GM23338 (cell line): Measurements from ENCODE around the gene AEBP2.

ENCODE experiments used
- CREB1 ChIP-seq: fragments of 250-450 bp; sonication (Bioruptor Pico); IDR thresholded peaks from 2 replicates; pipeline ENCODE4 v1.5.0; 2020; ENCODE audit warnings: low read depth, mild to moderate bottlenecking, moderate library complexity
- ETS1 ChIP-seq: IDR thresholded peaks from 2 replicates; pipeline ENCODE4 v1.6.1; 2016; ENCODE audit warnings: antibody characterized with exemption
- EZH2 ChIP-seq: fragments of 200-600 bp; sonication (generic); IDR thresholded peaks from one replicate; pipeline ENCODE4 v1.8.0; 2017; ENCODE audit warnings: antibody characterized with exemption, mild to moderate bottlenecking, low read depth; ENCODE audit not compliant: unreplicated experiment
- EZH2phosphoT487 ChIP-seq: fragments of 200-600 bp; sonication (generic); IDR thresholded peaks from one replicate; pipeline ENCODE4 v1.8.1; 2018; ENCODE audit warnings: antibody characterized with exemption; ENCODE audit not compliant: unreplicated experiment
- JUNB ChIP-seq: IDR thresholded peaks from one replicate; pipeline ENCODE4 v1.6.1; 2016; ENCODE audit warnings: antibody characterized with exemption; ENCODE audit not compliant: unreplicated experiment
- NANOG ChIP-seq: IDR thresholded peaks from 2 replicates; pipeline ENCODE4 v1.6.1; 2016; ENCODE audit warnings: antibody characterized with exemption, borderline replicate concordance
- POLR2AphosphoS5 ChIP-seq: IDR thresholded peaks from 2 replicates; pipeline ENCODE4 v1.6.1; 2016; ENCODE audit warnings: antibody characterized with exemption, low read depth
- TF ChIP-seq, protein P1 (sequence below), 2 experiments: fragments of 200-600 bp in 1 of 2; sonication (generic) in 1 of 2; conservative IDR thresholded peaks; 2 replicates each; pipeline versions ENCODE4 v1.5.1 to v1.6.1; 2016 to 2017; ENCODE audit warnings: antibody characterized with exemption in 2 of 2, low read depth in 2 of 2, mild to moderate bottlenecking in 2 of 2, moderate library complexity in 1 of 2
- TF ChIP-seq, protein P2 (sequence below): IDR thresholded peaks from one replicate; pipeline ENCODE4 v1.6.1; 2018; ENCODE audit warnings: antibody characterized with exemption; ENCODE audit not compliant: unreplicated experiment

- TF ChIP-seq, protein P1, sequence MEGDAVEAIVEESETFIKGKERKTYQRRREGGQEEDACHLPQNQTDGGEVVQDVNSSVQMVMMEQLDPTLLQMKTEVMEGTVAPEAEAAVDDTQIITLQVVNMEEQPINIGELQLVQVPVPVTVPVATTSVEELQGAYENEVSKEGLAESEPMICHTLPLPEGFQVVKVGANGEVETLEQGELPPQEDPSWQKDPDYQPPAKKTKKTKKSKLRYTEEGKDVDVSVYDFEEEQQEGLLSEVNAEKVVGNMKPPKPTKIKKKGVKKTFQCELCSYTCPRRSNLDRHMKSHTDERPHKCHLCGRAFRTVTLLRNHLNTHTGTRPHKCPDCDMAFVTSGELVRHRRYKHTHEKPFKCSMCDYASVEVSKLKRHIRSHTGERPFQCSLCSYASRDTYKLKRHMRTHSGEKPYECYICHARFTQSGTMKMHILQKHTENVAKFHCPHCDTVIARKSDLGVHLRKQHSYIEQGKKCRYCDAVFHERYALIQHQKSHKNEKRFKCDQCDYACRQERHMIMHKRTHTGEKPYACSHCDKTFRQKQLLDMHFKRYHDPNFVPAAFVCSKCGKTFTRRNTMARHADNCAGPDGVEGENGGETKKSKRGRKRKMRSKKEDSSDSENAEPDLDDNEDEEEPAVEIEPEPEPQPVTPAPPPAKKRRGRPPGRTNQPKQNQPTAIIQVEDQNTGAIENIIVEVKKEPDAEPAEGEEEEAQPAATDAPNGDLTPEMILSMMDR (conservative IDR thresholded peaks at IDR 0.05; ENCODE audit: low read depth in 2 of 2): no peak
- TF ChIP-seq POLR2AphosphoS5 (no peak), JUNB (no peak), CREB1 (no peak), EZH2phosphoT487 (no peak), ETS1 (no peak), EZH2 (no peak), NANOG (no peak)
- TF ChIP-seq, protein P2, sequence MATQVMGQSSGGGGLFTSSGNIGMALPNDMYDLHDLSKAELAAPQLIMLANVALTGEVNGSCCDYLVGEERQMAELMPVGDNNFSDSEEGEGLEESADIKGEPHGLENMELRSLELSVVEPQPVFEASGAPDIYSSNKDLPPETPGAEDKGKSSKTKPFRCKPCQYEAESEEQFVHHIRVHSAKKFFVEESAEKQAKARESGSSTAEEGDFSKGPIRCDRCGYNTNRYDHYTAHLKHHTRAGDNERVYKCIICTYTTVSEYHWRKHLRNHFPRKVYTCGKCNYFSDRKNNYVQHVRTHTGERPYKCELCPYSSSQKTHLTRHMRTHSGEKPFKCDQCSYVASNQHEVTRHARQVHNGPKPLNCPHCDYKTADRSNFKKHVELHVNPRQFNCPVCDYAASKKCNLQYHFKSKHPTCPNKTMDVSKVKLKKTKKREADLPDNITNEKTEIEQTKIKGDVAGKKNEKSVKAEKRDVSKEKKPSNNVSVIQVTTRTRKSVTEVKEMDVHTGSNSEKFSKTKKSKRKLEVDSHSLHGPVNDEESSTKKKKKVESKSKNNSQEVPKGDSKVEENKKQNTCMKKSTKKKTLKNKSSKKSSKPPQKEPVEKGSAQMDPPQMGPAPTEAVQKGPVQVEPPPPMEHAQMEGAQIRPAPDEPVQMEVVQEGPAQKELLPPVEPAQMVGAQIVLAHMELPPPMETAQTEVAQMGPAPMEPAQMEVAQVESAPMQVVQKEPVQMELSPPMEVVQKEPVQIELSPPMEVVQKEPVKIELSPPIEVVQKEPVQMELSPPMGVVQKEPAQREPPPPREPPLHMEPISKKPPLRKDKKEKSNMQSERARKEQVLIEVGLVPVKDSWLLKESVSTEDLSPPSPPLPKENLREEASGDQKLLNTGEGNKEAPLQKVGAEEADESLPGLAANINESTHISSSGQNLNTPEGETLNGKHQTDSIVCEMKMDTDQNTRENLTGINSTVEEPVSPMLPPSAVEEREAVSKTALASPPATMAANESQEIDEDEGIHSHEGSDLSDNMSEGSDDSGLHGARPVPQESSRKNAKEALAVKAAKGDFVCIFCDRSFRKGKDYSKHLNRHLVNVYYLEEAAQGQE: no peak
These were observed 81.5 kb downstream of the AEBP2 start for GRCh38 chr12:19520646-19521415.
